HepG2 (cell line): ENCODE data around the gene ARHGAP23. TPM values are rescaled to one million over a fixed set of nuclear protein-coding genes. Genes with fewer than 3 reads are reported as not detected.

Experiments used
- BRD4 ChIP-seq: sonication (generic); formaldehyde crosslinking; IDR thresholded peaks from 2 replicates; pipeline ENCODE4 v1.4.0; 2020; ENCODE audit warnings: missing genetic modification reagents
- CBX1 ChIP-seq: IDR thresholded peaks from one replicate; pipeline ENCODE4 v1.6.1; 2016; ENCODE audit warnings: antibody characterized with exemption, low read depth
- DMAP1 ChIP-seq: IDR thresholded peaks from 2 replicates; pipeline ENCODE4 v1.6.1; 2016
- KAT8 ChIP-seq: IDR thresholded peaks from 2 replicates; pipeline ENCODE4 v1.6.1; 2016; ENCODE audit warnings: missing genetic modification reagents, missing compliant biosample characterization
- MBD4 ChIP-seq: IDR thresholded peaks from 2 replicates; pipeline ENCODE4 v1.6.1; 2012; ENCODE audit warnings: low read length, inconsistent platforms, borderline replicate concordance
- MED8 ChIP-seq: sonication (generic); formaldehyde crosslinking; IDR thresholded peaks from 2 replicates; pipeline ENCODE4 v1.8.1; 2023; ENCODE audit warnings: mild to moderate bottlenecking, missing genetic modification reagents; ENCODE audit not compliant: insufficient replicate concordance
- U2AF2 ChIP-seq: fragments of 200-400 bp; formaldehyde crosslinking; IDR thresholded peaks from 2 replicates; pipeline ENCODE4 v1.6.1; 2017; ENCODE audit warnings: low read depth, mild to moderate bottlenecking, low read length
- ZBTB38 ChIP-seq: sonication (generic); formaldehyde crosslinking; IDR thresholded peaks from 2 replicates; pipeline ENCODE4 v1.5.1; 2020; ENCODE audit warnings: mild to moderate bottlenecking, missing genetic modification reagents
- ZBTB42 ChIP-seq: sonication (generic); formaldehyde crosslinking; IDR thresholded peaks from 2 replicates; pipeline ENCODE4 v1.5.0; 2020; ENCODE audit warnings: mild to moderate bottlenecking, missing genetic modification reagents
- ZFP90 ChIP-seq: sonication (generic); formaldehyde crosslinking; IDR thresholded peaks from 2 replicates; pipeline ENCODE4 v1.8.0; 2022; ENCODE audit warnings: missing genetic modification reagents, mild to moderate bottlenecking, inconsistent platforms, borderline replicate concordance
- ZKSCAN1 ChIP-seq: fragments of 150-350 bp; IDR thresholded peaks from 2 replicates; pipeline ENCODE4 v1.6.1; 2014; ENCODE audit warnings: low read length
- ZMYM3 ChIP-seq: sonication (generic); formaldehyde crosslinking; IDR thresholded peaks from 2 replicates; pipeline ENCODE4 v1.5.1; 2020; ENCODE audit warnings: mild to moderate bottlenecking, missing genetic modification reagents
- ZNF367 ChIP-seq: sonication (generic); formaldehyde crosslinking; IDR thresholded peaks from 2 replicates; pipeline ENCODE4 v1.4.0; 2020; ENCODE audit warnings: missing genetic modification reagents, borderline replicate concordance
- ZNF501 ChIP-seq: sonication (generic); formaldehyde crosslinking; IDR thresholded peaks from 2 replicates; pipeline ENCODE4 v1.5.1; 2020; ENCODE audit warnings: mild to moderate bottlenecking, moderate library complexity, missing genetic modification reagents
- ZNF577 ChIP-seq: sonication (generic); formaldehyde crosslinking; IDR thresholded peaks from 2 replicates; pipeline ENCODE4 v1.4.0; 2020; ENCODE audit warnings: mild to moderate bottlenecking, low read depth, missing genetic modification reagents, borderline replicate concordance
- ZNF660 ChIP-seq: sonication (generic); formaldehyde crosslinking; IDR thresholded peaks from 2 replicates; pipeline ENCODE4 v1.5.1; 2020; ENCODE audit warnings: mild to moderate bottlenecking, low read depth, missing genetic modification reagents, borderline replicate concordance
- ZNF775 ChIP-seq: sonication (generic); formaldehyde crosslinking; IDR thresholded peaks from 2 replicates; pipeline ENCODE4 v1.4.0; 2020; ENCODE audit warnings: missing genetic modification reagents, mild to moderate bottlenecking, moderate library complexity, borderline replicate concordance
- ZNF839 ChIP-seq: sonication (generic); formaldehyde crosslinking; IDR thresholded peaks from 2 replicates; pipeline ENCODE4 v1.4.0; 2020; ENCODE audit warnings: missing genetic modification reagents, mild to moderate bottlenecking, borderline replicate concordance
- polyA plus RNA-seq, 8 experiments: library from polyadenylated mRNA; depleted of rRNA in 3 of 8; stranded (reverse) in 7 of 8; unstranded in 1 of 8; fragments of >200 nt; fragmentation: Illumina TruSeq in 4 of 8; extraction: Trizol in 4 of 8; gene quantifications; 2 replicates each; pipeline versions ENCODE4 v1.2.1 to v1.2.3, GENCODE V29; 2011 to 2016; ENCODE audit warnings: low read depth in 4 of 8, missing spikeins in 1 of 8, mixed read lengths in 1 of 8; ENCODE audit not compliant: insufficient read depth in 1 of 8
- total RNA-seq, 5 experiments: library from RNA; depleted of rRNA; stranded (reverse); fragments of >200 nt; fragmentation: Illumina TruSeq; extraction: Trizol; gene quantifications; 2 replicates each; pipeline ENCODE4 v1.2.3, GENCODE V29; 2016; ENCODE audit warnings: low read depth in 1 of 5
- TF ChIP-seq, protein P1 (sequence below): sonication (generic); formaldehyde crosslinking; IDR thresholded peaks from 2 replicates; pipeline ENCODE4 v1.4.0; 2020; ENCODE audit warnings: mild to moderate bottlenecking, low read depth, missing genetic modification reagents
- TF ChIP-seq, protein P2 (sequence below): sonication (generic); formaldehyde crosslinking; conservative IDR thresholded peaks from 2 replicates; pipeline ENCODE4 v1.4.0; 2020; ENCODE audit warnings: mild to moderate bottlenecking, missing genetic modification reagents, moderate library complexity
- TF ChIP-seq, protein P3 (sequence below): sonication (generic); formaldehyde crosslinking; IDR thresholded peaks from 2 replicates; pipeline ENCODE4 v1.8.0; 2022; ENCODE audit warnings: low read depth, missing genetic modification reagents
- TF ChIP-seq, protein P4 (sequence below): sonication (generic); formaldehyde crosslinking; IDR thresholded peaks from 2 replicates; pipeline ENCODE4 v1.8.1; 2023; ENCODE audit warnings: mild to moderate bottlenecking, moderate library complexity, missing genetic modification reagents

The ARHGAP23 gene
- total and polyA plus RNA-seq, 2 of the 13 experiments (the other 11 are each of a cell fraction or from before 2014, with no cell fraction given), result 0.03 TPM; not detected in 1

DNA sequence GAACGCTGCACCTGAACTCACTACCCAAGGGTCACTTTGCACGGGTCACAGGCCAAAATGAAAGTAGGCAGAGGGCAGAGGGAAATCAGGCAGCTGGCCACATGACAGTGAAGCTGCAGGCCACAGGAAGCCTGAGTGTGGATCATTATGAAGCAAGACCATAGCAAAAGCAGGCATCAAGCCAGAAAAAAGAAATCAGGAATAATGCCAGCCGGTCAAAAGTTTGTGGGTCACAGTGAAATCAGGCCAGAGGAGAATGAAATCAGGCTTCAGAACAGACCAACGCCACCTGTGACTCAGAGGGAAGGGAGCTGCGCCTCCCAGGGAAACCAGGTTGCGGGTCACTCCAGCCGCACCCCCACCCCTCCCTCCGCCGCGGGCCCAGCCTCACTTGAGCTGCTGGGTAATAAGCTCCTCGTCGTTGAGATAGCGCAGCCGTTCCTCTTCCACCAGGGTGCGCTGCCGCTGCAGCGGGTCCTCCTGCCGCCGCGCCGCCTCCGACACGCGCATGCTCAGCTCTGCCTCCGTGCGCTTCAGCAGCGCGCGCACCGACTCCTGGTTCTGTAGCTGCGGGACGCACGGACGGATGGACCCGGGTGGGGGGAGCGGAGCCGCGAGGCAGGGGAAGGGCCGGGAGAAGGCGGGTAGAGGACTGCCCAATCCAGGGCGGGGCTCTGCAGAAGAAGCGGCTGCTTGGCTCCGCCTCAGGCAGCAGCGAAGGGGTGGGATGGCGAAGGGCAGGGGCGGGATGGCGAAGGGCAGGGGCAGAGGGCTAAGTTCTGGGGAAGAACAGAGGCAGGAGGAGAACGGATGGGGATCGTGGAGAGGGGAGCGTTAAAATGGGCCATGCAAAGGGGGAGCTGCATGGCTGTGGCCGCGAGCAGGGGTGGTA is 129.8 kb downstream of the ARHGAP23 start (continued):
- TF ChIP-seq DMAP1 (CRISPR knock-in tag) (no peak), ZNF775 (no peak), ZBTB42 (no peak), ZNF367 (CRISPR knock-in tag) (no peak), ZMYM3 (CRISPR knock-in tag) (peak; percentile 76), BRD4 (CRISPR knock-in tag) (no peak), U2AF2 (no peak), KAT8 (CRISPR knock-in tag) (peak; percentile 73; the same call in 1 of the 2 replicates), MED8 (no peak), ZKSCAN1 (no peak), ZBTB38 (CRISPR knock-in tag) (no peak), ZNF660 (CRISPR knock-in tag) (no peak), ZFP90 (CRISPR knock-in tag) (no peak), ZNF501 (CRISPR knock-in tag) (no peak; the same call in none of the 2 replicates), CBX1 (no peak), MBD4 (no peak), ZNF839 (CRISPR knock-in tag) (no peak; the same call in 1 of the 2 replicates), ZNF577 (no peak)
- TF ChIP-seq, protein P1, sequence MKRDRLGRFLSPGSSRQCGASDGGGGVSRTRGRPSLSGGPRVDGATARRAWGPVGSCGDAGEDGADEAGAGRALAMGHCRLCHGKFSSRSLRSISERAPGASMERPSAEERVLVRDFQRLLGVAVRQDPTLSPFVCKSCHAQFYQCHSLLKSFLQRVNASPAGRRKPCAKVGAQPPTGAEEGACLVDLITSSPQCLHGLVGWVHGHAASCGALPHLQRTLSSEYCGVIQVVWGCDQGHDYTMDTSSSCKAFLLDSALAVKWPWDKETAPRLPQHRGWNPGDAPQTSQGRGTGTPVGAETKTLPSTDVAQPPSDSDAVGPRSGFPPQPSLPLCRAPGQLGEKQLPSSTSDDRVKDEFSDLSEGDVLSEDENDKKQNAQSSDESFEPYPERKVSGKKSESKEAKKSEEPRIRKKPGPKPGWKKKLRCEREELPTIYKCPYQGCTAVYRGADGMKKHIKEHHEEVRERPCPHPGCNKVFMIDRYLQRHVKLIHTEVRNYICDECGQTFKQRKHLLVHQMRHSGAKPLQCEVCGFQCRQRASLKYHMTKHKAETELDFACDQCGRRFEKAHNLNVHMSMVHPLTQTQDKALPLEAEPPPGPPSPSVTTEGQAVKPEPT (CRISPR knock-in tag), result no peak
- TF ChIP-seq, protein P2, sequence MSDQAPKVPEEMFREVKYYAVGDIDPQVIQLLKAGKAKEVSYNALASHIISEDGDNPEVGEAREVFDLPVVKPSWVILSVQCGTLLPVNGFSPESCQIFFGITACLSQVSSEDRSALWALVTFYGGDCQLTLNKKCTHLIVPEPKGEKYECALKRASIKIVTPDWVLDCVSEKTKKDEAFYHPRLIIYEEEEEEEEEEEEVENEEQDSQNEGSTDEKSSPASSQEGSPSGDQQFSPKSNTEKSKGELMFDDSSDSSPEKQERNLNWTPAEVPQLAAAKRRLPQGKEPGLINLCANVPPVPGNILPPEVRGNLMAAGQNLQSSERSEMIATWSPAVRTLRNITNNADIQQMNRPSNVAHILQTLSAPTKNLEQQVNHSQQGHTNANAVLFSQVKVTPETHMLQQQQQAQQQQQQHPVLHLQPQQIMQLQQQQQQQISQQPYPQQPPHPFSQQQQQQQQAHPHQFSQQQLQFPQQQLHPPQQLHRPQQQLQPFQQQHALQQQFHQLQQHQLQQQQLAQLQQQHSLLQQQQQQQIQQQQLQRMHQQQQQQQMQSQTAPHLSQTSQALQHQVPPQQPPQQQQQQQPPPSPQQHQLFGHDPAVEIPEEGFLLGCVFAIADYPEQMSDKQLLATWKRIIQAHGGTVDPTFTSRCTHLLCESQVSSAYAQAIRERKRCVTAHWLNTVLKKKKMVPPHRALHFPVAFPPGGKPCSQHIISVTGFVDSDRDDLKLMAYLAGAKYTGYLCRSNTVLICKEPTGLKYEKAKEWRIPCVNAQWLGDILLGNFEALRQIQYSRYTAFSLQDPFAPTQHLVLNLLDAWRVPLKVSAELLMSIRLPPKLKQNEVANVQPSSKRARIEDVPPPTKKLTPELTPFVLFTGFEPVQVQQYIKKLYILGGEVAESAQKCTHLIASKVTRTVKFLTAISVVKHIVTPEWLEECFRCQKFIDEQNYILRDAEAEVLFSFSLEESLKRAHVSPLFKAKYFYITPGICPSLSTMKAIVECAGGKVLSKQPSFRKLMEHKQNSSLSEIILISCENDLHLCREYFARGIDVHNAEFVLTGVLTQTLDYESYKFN (CRISPR knock-in tag), result peak; percentile 45; the same call in 1 of the 2 replicates
- TF ChIP-seq, protein P3, sequence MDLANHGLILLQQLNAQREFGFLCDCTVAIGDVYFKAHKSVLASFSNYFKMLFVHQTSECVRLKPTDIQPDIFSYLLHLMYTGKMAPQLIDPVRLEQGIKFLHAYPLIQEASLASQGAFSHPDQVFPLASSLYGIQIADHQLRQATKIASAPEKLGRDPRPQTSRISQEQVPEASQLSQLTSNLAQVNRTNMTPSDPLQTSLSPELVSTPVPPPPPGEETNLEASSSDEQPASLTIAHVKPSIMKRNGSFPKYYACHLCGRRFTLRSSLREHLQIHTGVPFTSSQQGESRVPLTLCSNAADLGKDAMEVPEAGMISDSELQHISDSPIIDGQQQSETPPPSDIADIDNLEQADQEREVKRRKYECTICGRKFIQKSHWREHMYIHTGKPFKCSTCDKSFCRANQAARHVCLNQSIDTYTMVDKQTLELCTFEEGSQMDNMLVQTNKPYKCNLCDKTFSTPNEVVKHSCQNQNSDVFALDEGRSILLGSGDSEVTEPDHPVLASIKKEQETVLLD (CRISPR knock-in tag), result no peak
- TF ChIP-seq, protein P4, sequence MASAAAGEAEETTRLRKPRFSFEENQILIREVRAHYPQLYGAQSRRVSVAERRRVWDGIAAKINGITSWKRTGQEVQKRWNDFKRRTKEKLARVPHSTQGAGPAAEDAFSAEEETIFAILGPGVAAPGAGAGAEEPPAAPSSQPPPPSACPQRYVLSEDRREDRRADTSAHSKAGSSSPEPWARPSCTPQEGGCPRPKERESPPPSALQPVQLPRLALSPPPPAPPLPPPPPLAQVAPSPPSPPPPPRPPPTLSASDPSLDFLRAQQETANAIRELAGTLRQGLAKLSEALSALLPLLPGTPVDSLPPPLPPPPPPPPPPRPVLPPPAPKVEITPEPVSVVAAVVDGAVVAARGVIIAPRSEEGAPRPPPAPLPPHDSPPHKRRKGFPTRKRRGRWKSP, result no peak
